ENCODE data around the gene ENPP6.

Gene ENPP6

DNA sequence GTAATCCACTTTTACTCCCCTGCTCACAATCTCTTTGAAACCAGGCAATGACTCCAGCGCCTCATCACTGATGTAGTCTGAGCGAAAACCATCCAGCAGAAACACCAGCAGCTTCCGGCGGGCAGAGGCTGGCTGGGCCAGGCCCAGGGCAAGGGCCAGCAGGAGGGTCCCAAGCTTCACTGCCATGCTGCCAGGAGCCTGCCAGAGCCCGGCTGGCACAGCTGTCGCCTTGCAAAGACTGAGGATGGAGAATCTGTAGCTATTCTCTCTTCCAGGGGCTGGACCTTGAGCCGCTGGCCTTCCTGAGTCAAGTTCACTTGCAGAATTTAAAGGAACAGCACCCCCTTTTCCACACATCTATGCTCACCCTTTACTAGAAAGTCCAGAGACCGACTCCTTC lies at the start of gene ENPP6:
Gene ENPP6, minus strand, starts transcription at position 240 of the 400 bp plus-strand sequence. Its CDS starts 54 bp downstream, at position 186.
- no peak for DNase-seq

DNA sequence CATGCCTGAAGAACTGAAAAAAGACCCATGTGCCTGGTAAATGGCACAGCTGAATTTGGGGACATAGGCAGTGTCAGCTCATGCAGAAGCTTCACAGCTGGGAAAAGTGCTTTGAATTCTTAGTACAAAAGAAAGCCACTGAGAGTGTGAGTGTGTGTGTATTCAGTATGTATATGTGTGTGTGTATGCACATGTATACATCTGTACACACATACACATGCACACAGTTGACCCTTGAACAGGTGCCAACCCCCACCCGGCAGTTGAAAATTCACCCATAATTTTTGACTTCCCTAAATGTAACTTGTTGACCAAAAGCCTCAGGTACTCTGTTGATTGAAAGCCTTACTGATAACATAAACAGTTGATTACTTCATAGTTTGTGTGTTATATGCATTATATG lies 49.5 kb upstream of the ENPP6 start:
- peak; percentile 46 for DNase-seq

DNA sequence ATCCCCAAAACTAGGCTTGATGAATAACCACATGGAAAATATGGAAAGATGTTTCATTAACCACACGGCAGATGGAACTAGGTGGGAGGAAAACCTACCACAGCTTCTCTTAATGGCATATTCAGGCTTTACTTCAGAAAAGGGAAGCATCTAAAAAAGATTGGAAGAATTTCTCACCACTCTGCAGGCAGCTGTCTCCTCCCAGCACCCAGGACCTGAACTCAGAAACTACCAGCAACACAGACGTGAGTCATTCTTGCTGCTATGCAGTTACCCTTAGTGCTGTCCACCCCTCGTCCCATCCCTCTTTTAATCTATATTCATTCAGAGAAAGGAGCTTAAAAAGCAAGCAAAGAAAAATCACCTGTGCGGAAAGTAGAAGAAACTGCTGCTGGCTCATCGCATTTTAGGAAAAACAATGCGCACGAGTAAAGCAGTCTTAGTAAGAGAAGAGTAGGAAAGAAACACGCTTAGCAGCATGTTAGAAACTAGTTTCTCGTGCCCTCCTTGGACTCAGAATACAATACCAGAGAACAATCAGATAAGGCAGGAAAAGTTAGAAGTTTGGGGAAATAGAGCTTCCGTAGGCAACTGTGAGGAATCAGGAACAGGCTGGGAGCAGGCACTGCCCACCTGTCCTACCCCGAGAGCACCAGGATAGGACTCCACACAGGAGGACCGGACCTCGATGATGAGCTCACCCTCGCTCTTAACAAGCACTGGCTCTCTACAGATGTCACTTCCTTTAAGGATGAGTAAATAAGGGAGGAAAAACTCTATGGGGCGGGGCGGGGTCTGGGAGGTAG lies 48.1 kb upstream of the ENPP6 start:
- DNase-seq = peak; percentile 51

DNA sequence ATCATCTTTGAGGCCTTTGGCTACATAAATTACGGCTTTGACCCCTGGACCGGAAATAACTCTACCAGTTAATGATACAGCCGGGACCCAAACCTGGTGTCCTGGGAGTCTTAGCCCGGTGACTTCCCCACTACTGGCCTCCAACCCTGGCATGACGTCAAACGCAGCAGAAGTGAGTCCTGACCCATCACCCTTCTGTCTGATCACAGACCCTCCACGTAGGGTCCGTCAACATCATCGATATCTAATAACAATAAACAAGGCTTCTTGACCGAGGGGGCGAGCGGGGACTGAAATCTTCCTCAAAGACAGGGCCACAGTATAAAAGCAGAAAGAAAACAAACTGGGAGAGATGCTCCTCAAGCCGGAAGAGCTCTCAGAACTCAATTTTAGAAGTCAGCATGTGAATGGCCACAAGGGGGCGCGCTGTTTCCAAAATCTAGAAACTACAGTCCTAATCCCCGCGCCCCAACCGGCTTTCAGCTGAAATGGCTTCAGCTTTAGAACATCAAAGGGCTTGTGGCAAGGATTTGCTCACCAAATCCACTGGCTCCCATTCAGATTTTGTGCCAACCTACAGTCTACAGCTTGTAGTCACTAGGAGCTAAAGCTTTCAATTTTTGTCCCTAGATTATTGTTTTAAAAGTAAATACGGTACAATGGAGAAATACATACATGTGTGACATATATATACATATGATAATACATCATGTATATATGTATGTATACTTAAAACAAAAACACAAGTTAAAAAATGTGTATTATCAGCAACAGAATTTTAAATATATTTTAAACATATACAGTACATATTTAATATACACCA lies 46.4 kb upstream of the ENPP6 start:
- peak; percentile 99 for DNase-seq

DNA sequence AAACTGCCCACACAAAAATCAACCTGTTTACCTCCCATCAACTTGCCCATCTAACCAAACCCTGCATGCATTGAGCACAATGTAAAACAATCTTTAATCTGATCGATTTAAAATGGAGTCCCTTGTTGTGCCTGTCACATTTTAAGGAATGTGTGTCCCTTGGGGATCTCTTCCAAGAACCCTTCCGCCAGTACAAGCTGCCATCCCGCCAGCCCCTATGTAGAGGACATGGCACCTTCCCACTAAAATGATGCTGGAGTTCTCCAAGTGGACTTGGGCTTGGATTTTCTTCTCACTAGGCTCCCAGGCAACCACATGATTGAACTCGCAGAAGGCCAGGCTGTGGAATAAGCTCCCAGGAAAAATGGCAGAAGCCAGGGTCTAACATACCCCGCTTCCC lies 45.8 kb upstream of the ENPP6 start:
- no peak for DNase-seq

DNA sequence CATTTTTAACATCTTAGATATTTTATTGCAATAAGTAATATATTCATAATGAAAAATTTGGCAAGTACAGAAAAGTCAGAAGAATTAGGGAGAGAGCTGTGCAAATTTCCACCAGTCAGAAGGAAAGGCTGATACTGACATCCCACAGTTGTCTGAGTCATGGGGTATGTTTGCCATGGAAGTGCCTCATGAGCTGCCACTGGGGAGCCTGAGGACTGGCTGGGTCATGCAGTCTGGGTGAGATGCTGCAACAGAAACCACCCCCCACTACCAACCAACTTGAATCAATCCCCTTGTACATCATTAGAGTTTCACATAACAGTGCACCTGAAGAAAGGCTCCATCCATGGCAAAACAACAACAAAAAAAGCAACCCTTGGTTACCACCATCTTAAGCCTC lies 45.2 kb upstream of the ENPP6 start:
- peak; percentile 50 for DNase-seq

DNA sequence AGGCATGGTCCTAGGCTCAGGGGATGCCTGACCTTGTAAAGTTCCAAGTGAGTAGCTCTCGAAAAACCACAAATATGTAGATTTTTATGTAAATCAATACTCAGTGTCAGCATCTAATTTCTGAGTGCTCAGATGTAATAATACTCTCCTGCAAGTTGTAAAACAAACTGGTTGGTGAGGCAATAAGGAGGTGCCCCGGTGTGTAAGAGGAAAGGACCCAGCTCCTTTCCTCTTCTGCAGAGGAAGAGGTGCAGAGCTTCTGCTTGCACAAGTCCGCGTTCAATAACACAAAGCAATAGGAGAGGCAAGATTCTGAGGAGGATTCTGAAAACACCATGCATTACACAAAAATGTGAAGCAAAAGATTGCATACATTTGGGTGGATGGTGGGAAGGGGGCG lies 43.6 kb upstream of the ENPP6 start:
- DNase-seq = no peak

DNA sequence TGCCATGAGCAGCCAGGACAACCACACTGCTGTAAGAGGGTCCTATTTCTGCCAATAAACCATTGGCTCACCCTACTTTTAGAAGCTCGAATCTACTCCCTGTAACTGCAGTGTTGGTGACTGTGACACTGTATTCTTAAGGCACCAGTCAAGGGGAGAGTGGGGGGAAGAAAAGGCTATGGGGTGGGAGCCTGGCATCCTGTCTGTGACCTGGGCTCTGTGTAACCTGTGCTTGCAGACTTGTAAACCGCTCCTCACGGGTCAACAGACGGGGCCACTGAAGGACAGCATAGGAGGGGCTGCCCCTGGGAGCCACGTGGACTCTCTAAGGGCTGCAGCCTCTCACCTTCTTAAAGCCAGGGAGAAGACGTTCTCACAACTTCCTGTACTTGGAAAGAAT lies 42.2 kb upstream of the ENPP6 start:
- DNase-seq = no peak

DNA sequence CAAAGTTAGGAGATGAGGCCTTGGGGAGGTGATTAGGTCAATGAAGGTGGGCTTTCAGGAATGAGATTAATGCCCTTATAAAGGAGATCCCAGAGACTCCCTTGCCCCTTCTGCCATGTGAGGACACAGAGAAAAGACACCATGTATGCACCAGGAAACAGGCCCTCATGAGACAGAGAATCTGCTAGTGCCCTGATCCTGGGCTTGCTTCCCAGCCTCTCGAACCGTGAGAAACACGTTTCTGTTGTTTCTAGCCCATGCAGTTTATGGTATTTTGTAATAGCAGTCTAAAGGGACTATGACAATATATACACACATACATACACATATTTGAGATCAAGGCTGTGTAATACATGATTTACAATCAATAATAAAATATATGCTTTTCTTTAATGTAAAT lies 41.4 kb upstream of the ENPP6 start:
- no peak for DNase-seq

DNA sequence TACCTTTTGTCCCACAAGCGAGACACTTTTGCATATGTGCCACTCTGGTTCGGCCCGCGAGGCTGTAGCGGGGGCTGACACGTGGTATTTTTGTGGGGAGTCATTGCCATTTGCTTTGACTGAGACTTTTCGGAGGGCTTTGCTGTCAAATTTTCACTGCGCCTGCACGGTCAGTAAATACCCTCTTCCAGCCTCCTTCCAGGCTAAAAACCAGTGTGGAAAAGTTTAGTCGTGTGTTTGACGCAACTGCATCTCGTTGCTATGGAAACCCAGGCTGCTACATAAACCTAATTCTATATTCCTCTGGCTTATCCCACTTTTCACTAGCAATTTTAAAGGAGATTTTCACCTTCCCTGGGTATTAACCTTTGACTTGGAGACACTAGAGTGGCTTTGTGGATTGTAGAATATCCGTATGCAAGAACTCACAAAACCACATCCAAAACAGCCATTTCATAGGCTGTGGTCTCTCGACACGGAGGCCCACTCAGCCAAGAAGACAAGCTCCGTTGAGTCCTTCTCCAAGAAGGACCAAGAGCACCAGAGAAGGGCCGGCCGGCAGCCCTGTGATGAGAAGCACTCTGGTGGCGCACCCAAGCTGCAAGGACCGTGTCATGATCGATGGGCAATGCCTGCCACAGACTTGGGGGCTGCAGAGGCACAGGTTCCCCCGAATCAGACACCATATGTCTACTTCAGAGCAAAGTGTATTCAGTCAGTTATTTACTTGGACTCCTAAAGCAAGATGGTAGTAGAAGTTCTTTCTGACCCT lies 38.4 kb upstream of the ENPP6 start:
- DNase-seq = no peak

DNA sequence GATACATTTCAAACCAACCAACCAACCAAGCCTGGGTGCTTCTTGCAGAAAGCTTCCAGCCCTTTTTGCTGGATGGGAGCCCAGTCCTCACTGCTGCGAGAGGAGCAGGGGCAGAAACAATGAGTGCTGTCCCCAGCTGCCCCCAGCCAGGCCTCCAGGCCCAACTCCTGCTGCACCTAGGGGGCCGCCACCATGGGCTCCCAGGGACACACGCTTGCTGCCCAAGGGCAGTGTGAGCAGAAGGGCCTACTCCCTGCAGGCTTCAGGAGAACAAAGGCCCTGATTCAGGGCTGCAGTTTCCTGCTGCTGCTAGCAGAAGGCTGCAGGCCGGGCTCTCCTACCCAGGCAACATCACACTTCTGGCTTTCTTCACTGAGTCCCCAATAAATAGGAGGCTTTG lies 37.7 kb upstream of the ENPP6 start:
- DNase-seq = no peak

DNA sequence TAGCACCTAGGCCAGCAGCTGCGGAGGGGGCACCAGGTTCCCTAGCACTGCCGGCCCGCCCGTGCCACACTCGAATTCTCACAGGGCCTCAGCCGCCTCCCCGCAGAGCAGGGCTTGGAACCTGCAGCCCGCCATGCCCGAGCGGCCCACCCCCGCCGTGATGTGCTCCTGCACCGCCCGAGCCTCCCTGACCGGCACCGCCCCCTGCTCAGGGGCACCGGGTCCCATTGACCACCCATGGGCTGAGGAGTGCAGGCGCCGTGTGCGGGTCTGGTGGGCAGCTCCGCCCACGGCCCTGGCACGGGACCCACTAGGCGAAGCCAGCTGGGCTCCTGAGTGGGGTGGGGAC lies 35.4 kb upstream of the ENPP6 start:
- no peak for DNase-seq

DNA sequence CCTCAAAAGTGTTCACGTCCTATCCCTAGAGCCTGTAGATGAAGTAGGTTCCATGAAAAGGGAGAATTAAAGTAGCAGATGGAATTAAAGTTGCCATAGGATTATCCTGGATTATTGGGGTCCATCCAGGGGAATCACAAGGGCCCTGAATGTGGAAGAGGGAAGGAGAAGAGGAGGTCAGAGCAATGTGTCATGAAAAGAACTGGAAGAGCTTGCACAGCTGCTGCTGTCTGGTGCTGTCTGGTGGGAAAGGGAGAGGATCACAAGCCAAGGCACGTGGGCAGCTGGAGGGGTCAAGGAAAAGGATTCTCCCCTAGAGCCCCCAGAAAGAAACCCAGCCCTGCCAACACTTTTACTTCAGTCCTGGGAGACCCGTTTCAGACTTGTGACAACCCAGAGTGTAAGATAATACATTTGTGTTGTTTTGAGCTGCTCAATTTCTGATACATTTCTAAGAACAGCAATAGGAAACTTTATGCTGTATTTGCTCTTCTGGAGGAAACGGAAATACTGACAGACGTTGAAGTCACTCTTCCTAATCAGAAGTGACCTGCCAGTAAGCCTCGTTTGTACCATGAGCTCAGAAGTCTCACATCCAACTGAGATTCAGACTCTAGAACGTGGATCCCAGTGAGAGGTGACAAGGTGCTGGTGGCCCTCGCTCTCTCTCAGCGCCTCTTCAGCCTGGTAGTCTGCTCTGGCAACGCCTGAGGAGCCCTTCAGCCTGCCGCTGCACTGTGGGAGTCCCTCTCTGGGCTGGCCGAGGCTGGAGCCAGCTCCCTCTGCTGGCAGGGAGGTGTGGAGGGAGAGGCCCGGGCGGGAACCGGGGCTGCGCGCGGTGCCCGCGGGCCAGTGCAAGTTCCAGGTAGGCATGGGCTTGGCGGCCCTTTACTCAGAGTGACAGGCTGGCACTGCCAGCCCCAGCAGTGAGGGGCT lies 34.7 kb upstream of the ENPP6 start:
- no peak for DNase-seq

DNA sequence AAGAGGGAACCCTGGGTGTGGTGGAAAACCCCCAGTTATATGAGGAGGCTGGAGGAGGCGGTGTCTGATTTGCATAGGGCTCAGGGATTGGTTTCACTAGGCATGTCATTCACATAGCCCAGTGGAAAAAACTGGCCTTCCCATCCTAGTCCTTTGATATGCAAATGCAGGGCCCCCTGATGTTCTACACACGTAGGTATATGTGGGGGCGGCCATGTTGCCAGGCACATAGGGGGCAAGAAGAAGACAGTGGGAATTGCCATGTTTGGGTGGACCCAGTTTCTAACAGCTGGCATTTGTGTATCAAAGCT lies 34.0 kb upstream of the ENPP6 start:
- no peak for DNase-seq

DNA sequence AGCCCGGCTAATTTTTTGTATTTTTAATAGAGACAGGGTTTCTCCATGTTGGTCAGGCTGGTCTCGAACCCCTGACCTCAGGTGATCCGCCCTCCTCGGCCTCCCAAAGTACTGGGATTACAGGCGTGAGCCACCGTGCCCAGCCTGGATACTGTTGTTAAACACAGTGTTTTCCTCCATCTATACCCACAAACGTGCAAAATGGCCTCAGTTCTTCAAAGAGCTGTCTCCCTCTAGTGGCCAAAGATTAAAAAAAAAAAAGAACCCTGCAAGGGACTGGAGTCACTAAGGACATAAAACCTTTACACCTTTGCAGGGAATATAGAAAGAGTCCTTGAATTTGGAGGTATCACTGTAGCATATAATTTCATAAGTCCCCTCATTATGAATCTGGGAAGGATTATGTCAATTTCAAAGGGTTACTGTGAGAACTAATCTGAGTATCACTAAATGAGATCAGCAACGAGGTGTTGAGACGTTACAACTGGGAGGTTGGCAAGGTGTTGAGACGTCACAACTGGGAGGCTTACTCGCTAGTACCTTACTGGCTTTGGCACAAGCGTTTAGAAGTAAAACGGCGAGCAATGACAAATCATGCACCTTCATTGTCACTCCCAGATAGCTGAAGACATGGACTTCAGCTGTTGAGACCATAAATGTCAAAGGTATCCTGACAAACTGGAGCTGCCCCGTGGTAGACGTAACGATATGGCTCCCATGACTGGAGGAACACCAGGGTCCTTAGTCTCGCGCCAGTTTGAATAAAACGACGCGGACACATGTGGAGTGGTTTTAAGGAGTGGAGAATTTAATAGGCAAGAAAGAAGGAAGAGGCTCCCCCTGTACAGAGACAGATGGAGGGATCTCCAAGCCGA lies 33.4 kb upstream of the ENPP6 start:
- DNase-seq = no peak

DNA sequence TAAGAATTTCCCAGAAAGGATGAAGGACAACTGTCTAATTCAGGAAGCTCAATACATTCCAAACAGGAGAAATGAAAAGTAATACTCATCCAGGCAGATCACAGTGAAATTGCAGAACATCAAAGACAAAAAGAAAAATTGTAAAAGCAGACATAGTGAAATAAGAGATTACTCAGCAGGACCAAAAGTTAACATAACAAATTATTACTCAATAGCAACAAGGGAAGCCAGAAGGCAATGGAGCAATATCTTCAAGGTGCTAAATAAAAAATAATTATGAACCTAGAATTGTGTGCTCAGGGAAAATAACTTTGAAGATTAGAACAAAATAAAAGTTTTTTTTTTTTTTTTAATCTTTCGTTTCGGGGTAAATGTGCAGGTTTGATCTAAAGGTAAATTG lies 30.5 kb upstream of the ENPP6 start:
- DNase-seq = no peak

DNA sequence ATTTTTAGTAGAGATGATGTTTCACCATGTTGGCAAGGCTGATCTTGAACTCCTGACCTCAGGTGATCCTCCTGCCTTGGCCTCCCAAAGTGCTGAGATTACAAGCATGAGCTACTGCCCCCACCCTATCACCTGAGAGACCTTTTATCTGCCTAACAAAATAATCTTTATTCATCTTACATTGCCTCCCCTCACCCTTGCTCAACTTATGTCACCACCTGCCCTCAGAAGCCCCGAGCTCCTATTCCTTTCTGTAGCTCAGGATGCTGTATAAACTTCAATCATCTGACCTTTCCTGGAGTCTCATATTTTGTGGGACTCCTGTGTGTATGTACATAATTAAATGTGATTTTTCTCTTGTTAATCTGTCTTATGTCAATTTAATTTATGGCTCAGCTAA lies 29.7 kb upstream of the ENPP6 start:
- no peak for DNase-seq

DNA sequence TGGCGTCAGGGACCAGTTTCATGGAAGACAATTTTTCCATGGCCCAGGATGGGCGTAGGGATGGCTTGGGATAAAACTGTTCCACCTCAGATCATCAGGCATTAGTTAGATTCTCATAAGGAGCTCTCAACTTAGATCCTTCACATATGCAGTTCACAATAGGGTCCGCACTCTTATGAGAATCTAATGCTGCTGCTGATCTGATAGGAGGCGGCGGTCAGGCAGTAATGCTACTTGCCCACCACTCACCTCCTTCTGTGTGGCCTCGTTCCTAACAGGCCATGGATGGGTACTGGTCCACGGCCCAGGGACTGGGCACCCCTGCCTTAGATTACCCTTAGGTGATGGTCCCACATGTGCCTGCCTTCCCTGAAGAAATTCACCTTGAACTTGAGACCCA lies 28.8 kb upstream of the ENPP6 start:
- DNase-seq = no peak

DNA sequence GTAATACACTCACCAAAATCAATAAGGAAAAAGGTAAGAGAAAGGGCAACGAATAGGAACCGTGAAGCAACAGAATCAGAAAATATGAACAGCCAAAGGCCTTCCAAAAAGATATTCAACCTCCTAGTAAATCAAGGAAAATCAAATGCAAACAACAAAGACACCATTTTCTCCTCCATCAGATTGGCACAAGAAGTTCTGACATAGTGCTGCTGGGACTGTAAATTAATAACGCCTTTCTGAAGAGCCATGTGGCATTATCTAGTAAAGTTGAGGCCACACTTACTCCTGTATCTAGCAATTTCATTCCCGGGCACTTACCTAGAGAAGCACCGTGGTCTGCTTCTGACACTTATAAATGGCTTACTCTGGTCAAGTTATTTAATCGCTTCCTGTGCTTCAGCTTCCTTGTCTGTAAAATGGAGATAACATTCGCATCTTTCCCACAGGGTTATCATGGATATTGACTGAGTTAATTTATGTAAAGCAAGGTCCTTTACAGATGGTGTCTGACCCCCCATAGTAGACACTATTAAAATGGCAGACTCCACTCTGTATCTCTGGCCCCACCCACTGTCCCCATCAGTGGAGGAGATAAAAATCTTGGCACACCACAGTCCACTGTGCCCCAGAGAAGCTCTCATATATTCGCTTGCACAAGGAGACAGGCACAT lies 20.5 kb upstream of the ENPP6 start:
- DNase-seq = no peak

DNA sequence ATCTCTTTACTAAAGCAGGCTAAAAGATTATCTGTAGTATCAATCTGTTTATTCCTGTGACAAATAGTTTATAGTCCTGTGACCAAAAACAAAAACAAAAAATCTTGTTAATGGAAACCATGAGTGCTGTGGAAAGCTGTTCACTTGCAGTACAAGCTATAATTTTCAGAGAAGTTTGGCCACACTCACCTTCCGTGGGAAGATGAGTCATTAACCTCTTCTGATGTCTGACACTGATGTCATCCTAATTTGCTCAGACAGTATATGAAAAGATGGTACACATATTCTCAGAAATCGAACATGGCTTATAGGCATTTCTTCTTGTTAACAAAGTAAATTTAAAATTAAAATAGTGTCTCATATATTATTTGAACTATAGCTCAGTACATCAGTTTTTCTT lies 19.9 kb upstream of the ENPP6 start:
- no peak for DNase-seq

DNA sequence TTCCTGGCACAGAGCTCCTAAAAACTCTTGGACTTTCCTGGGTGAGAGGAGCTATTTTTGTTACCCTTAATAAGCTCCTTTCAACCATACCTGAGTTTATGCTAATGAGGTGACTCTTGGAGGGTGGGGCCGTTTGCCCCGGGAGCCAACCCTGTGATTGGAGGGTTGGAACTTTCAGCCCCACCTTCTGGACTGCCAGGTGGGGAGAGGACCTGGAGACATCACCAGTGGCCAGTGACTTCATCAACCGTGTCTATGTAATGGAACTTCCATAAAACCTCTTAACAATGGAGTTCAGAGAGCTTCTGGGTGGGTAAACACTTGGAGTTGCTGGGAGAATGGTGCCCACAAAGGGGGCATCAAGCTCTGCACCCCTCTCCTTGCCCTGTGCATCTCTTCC lies 17.9 kb upstream of the ENPP6 start:
- no peak for DNase-seq

Data from activated CD8-positive, alpha-beta memory T cell treated with anti-CD3 and anti-CD28 coated beads, Interleukin-2, amount 50 U/mL, for 48 hours (primary cell).